HEK293 (cell line): Measurements from ENCODE around the gene CCNG2.

Experiments
- CTCF ChIA-PET: fragments of 350-600 bp; formaldehyde crosslinking; extraction: SDS; loops from one replicate; lab custom pipeline; 2021; ENCODE audit warnings: antibody characterized with exemption; lab: Yijun Ruan, JAX
- POLR2A ChIA-PET: fragments of 300-600 bp; formaldehyde crosslinking; extraction: SDS; loops from one replicate; lab custom pipeline; 2020; ENCODE audit warnings: antibody characterized with exemption, inconsistent platforms; lab: Yijun Ruan, JAX
- H3K27ac ChIP-seq: fragments of 200-500 bp; sonication (Bioruptor generic); 2 replicates; pipeline ENCODE4 v1.5.1; 2014; ENCODE audit warnings: low read depth, low read length, control low read depth, inconsistent platforms; ENCODE audit errors: extremely low read depth
- H3K36me3 ChIP-seq, 2 experiments: fragments of 200-500 bp in 1 of 2; sonication (Bioruptor generic) in 1 of 2; 1 replicate in 1 of 2; 2 replicates in 1 of 2; pipeline ENCODE4 v1.5.1; 2014 to 2017; ENCODE audit warnings: inconsistent platforms in 2 of 2, low read length in 2 of 2; ENCODE audit not compliant: control insufficient read depth in 2 of 2, insufficient read depth in 1 of 2
- H3K4me1 ChIP-seq: fragments of 200-500 bp; sonication (Bioruptor generic); 2 replicates; pipeline ENCODE4 v1.5.1; 2014; ENCODE audit warnings: mild to moderate bottlenecking, low read length, inconsistent platforms; ENCODE audit not compliant: control insufficient read depth, insufficient read depth
- H3K4me3 ChIP-seq: 2 replicates; pipeline ENCODE4 v1.5.1; 2011; ENCODE audit warnings: low read depth, mild to moderate bottlenecking, control low read depth, low read length, moderate library complexity
- H3K9me3 ChIP-seq: fragments of 200-500 bp; sonication (Bioruptor generic); 2 replicates; pipeline ENCODE4 v1.5.1; 2014; ENCODE audit warnings: low read depth, low read length, inconsistent platforms; ENCODE audit not compliant: control insufficient read depth, insufficient read depth
- KLF1 ChIP-seq: fragments of 450-650 bp; formaldehyde crosslinking; IDR thresholded peaks from 2 replicates; pipeline ENCODE4 v1.5.1; 2016; ENCODE audit warnings: missing biosample characterization, missing genetic modification characterization
- PRDM1 ChIP-seq: fragments of 450-650 bp; formaldehyde crosslinking; IDR thresholded peaks from 2 replicates; pipeline ENCODE4; 2016; ENCODE audit warnings: missing biosample characterization, missing genetic modification characterization
- SCRT1 ChIP-seq: fragments of 450-650 bp; formaldehyde crosslinking; IDR thresholded peaks from 2 replicates; pipeline ENCODE4 v1.5.1; 2016; ENCODE audit warnings: missing biosample characterization, missing genetic modification characterization, borderline replicate concordance
- SCRT2 ChIP-seq: fragments of 450-650 bp; formaldehyde crosslinking; IDR thresholded peaks from 2 replicates; pipeline ENCODE4 v1.5.1; 2016; ENCODE audit warnings: missing biosample characterization, missing genetic modification characterization
- WT1 ChIP-seq: fragments of 450-650 bp; formaldehyde crosslinking; IDR thresholded peaks from 2 replicates; pipeline ENCODE4 v1.5.1; 2016; ENCODE audit warnings: missing biosample characterization, missing genetic modification characterization
- ZFP3 ChIP-seq: fragments of 450-650 bp; formaldehyde crosslinking; IDR thresholded peaks from 2 replicates; pipeline ENCODE4 v1.5.1; 2016; ENCODE audit warnings: low read depth, missing biosample characterization, missing genetic modification characterization
- ZNF121 ChIP-seq: fragments of 450-650 bp; formaldehyde crosslinking; IDR thresholded peaks from 2 replicates; pipeline ENCODE4 v1.5.1; 2016; ENCODE audit warnings: missing biosample characterization, missing genetic modification characterization
- ZNF132 ChIP-seq: fragments of 450-650 bp; formaldehyde crosslinking; IDR thresholded peaks from 2 replicates; pipeline ENCODE4 v1.5.1; 2017; ENCODE audit warnings: missing biosample characterization, missing genetic modification characterization, borderline replicate concordance
- ZNF239 ChIP-seq: fragments of 450-650 bp; formaldehyde crosslinking; IDR thresholded peaks from 2 replicates; pipeline ENCODE4 v1.5.1; 2016; ENCODE audit warnings: missing biosample characterization, missing genetic modification characterization
- ZNF24 ChIP-seq: fragments of 450-650 bp; formaldehyde crosslinking; IDR thresholded peaks from 2 replicates; pipeline ENCODE4 v1.5.1; 2016; ENCODE audit warnings: missing biosample characterization, missing genetic modification characterization
- ZNF324 ChIP-seq: fragments of 450-650 bp; formaldehyde crosslinking; IDR thresholded peaks from 2 replicates; pipeline ENCODE4 v1.5.1; 2016; ENCODE audit warnings: missing biosample characterization, missing genetic modification characterization
- ZNF48 ChIP-seq: fragments of 450-650 bp; formaldehyde crosslinking; IDR thresholded peaks from 2 replicates; pipeline ENCODE4 v1.5.1; 2016; ENCODE audit warnings: missing biosample characterization, missing genetic modification characterization
- ZNF530 ChIP-seq: fragments of 450-650 bp; formaldehyde crosslinking; IDR thresholded peaks from 2 replicates; pipeline ENCODE4 v1.5.1; 2016; ENCODE audit warnings: low read depth, missing biosample characterization, missing genetic modification characterization
- ZNF76 ChIP-seq: fragments of 450-650 bp; formaldehyde crosslinking; IDR thresholded peaks from 2 replicates; pipeline ENCODE4; 2016; ENCODE audit warnings: low read depth, missing biosample characterization, missing genetic modification characterization, borderline replicate concordance
- ZNF768 ChIP-seq: fragments of 450-650 bp; formaldehyde crosslinking; IDR thresholded peaks from 2 replicates; pipeline ENCODE4 v1.5.1; 2018; ENCODE audit warnings: missing biosample characterization, mild to moderate bottlenecking, missing genetic modification characterization
- ZNF837 ChIP-seq: fragments of 450-650 bp; formaldehyde crosslinking; IDR thresholded peaks from 2 replicates; pipeline ENCODE4 v1.5.1; 2016; ENCODE audit warnings: missing biosample characterization, missing genetic modification characterization
- ZSCAN23 ChIP-seq: fragments of 450-650 bp; formaldehyde crosslinking; IDR thresholded peaks from 2 replicates; pipeline ENCODE4 v1.5.1; 2016; ENCODE audit warnings: missing biosample characterization, missing genetic modification characterization
- TF ChIP-seq, protein P1 (sequence below): fragments of 450-650 bp; formaldehyde crosslinking; IDR thresholded peaks from 2 replicates; pipeline ENCODE4 v1.5.1; 2017; ENCODE audit warnings: missing biosample characterization, missing genetic modification characterization
- TF ChIP-seq, protein P2 (sequence below): fragments of 450-650 bp; formaldehyde crosslinking; IDR thresholded peaks from 2 replicates; pipeline ENCODE4; 2016; ENCODE audit warnings: missing biosample characterization, missing genetic modification characterization
- TF ChIP-seq, protein P3 (sequence below): fragments of 450-650 bp; formaldehyde crosslinking; IDR thresholded peaks from 2 replicates; pipeline ENCODE4 v1.5.1; 2016; ENCODE audit warnings: missing biosample characterization, missing genetic modification characterization
- TF ChIP-seq, protein P4 (sequence below): fragments of 450-650 bp; formaldehyde crosslinking; IDR thresholded peaks from 2 replicates; pipeline ENCODE4 v1.5.1; 2017; ENCODE audit warnings: missing biosample characterization, mild to moderate bottlenecking, missing genetic modification characterization, moderate library complexity

The CCNG2 gene

DNA sequence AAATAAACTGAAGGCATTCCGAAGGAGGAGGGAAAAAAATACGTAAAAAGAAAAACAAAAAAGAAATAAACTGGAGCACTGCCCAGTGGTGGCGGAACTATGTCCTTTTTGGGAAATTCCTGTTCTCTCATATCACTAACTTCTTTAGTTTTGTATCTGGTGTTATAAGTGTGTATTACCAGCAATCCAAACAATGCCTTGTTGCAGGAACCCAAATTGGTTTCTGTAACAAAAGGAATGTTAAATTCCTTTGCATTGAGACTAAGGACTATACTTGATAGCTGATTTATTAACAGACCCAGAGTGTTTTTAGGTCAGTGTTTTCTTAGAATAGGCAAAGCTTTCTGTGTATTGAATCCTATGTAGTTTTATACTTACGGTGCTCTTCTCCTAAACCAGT, 6.6 kb downstream of the CCNG2 start:
- POLR2A ChIA-PET = no interaction called here
- H3K4me3 ChIP-seq = no peak overlapping the region
- H3K27ac ChIP-seq = no peak overlapping the region
- TF ChIP-seq ZNF48 (tag by site-specific recombination) (no peak), ZSCAN23 (tag by site-specific recombination) (no peak), ZNF24 (tag by site-specific recombination) (no peak), SCRT1 (tag by site-specific recombination) (no peak), ZNF239 (tag by site-specific recombination) (no peak), ZNF76 (tag by site-specific recombination) (no peak), ZNF121 (tag by site-specific recombination) (no peak), ZNF132 (tag by site-specific recombination) (no peak), ZFP3 (tag by site-specific recombination) (no peak), ZNF530 (no peak), KLF1 (tag by site-specific recombination) (no peak), PRDM1 (tag by site-specific recombination) (no peak), ZNF324 (tag by site-specific recombination) (no peak)
- TF ChIP-seq, protein P1, sequence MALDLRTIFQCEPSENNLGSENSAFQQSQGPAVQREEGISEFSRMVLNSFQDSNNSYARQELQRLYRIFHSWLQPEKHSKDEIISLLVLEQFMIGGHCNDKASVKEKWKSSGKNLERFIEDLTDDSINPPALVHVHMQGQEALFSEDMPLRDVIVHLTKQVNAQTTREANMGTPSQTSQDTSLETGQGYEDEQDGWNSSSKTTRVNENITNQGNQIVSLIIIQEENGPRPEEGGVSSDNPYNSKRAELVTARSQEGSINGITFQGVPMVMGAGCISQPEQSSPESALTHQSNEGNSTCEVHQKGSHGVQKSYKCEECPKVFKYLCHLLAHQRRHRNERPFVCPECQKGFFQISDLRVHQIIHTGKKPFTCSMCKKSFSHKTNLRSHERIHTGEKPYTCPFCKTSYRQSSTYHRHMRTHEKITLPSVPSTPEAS (tag by site-specific recombination) = no peak
- TF ChIP-seq, protein P2, sequence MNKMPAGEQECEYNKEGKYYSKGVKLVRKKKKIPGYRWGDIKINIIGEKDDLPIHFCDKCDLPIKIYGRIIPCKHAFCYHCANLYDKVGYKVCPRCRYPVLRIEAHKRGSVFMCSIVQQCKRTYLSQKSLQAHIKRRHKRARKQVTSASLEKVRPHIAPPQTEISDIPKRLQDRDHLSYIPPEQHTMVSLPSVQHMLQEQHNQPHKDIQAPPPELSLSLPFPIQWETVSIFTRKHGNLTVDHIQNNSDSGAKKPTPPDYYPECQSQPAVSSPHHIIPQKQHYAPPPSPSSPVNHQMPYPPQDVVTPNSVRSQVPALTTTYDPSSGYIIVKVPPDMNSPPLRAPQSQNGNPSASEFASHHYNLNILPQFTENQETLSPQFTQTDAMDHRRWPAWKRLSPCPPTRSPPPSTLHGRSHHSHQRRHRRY (tag by site-specific recombination) = no peak
- H3K4me1 ChIP-seq = no peaks in the 10 kb centered on the region
- peaks cover 31 to 95% of the 10 kb centered on the region in 2 experiments for H3K36me3 ChIP-seq
- H3K9me3 ChIP-seq = no peaks in the 10 kb centered on the region
- CTCF ChIA-PET = interaction anchor here (0.6 kb wide), 1 partner anchor 634 kb away, joined by 4 read pairs; no protein-coding TSS in a partner anchor

DNA sequence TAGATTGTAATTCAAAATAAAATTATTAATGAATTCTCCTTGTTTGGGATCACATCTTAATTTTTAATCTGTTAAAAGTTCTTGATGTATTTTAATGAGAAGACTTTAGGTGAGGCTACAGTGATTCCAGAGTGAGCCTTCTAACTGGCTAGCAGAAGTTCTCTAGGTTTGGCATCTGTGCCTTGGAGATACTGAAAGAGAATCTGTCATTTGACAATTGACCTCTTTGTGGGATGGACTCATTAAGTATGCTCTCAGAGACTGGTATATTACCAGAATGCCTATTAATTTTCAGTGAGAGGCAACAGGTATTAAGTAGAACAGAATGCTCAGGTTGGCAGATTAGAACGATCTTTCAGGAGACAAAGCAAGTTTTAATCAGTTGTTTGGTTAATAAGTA, 10.2 kb downstream of the CCNG2 start:
- H3K4me1 ChIP-seq = no peaks in the 10 kb centered on the region
- TF ChIP-seq SCRT2 = peak; percentile 22; the same call in 1 of the 2 replicates
- TF ChIP-seq WT1 (tag by site-specific recombination) = no peak
- H3K4me3 ChIP-seq = no peak overlapping the region
- POLR2A ChIA-PET = no interaction called here
- H3K27ac ChIP-seq = no peak overlapping the region
- H3K9me3 ChIP-seq = no peaks in the 10 kb centered on the region
- peaks cover 21 to 79% of the 10 kb centered on the region in 2 experiments for H3K36me3 ChIP-seq
- CTCF ChIA-PET = no interaction called here

DNA sequence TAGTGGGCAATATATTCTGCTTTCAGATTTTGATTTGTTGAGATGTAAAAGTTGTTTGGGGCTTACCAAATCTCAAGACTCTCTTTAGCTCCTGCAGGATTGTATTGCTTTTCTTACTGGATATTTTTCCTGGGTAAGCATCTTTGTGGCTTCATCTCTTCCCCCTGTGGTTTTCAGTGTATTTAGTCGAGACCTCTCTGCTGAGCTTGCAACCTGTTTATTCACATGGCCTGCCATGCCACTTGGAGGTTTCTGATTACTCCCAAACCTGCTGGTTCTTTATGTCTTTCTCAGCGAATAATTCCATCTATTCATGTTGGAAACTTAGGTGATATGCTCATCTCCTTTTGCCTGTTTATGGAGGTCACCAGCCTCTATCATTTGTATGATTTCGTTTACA, 10.9 kb downstream of the CCNG2 start:
- H3K4me3 ChIP-seq = no peak overlapping the region
- H3K9me3 ChIP-seq = no peaks in the 10 kb centered on the region
- CTCF ChIA-PET = no interaction called here
- peaks cover 15 to 72% of the 10 kb centered on the region in 2 experiments for H3K36me3 ChIP-seq
- H3K4me1 ChIP-seq = no peaks in the 10 kb centered on the region
- TF ChIP-seq ZNF837 (tag by site-specific recombination) (no peak), ZNF768 (tag by site-specific recombination) (no peak)
- TF ChIP-seq, protein P3, sequence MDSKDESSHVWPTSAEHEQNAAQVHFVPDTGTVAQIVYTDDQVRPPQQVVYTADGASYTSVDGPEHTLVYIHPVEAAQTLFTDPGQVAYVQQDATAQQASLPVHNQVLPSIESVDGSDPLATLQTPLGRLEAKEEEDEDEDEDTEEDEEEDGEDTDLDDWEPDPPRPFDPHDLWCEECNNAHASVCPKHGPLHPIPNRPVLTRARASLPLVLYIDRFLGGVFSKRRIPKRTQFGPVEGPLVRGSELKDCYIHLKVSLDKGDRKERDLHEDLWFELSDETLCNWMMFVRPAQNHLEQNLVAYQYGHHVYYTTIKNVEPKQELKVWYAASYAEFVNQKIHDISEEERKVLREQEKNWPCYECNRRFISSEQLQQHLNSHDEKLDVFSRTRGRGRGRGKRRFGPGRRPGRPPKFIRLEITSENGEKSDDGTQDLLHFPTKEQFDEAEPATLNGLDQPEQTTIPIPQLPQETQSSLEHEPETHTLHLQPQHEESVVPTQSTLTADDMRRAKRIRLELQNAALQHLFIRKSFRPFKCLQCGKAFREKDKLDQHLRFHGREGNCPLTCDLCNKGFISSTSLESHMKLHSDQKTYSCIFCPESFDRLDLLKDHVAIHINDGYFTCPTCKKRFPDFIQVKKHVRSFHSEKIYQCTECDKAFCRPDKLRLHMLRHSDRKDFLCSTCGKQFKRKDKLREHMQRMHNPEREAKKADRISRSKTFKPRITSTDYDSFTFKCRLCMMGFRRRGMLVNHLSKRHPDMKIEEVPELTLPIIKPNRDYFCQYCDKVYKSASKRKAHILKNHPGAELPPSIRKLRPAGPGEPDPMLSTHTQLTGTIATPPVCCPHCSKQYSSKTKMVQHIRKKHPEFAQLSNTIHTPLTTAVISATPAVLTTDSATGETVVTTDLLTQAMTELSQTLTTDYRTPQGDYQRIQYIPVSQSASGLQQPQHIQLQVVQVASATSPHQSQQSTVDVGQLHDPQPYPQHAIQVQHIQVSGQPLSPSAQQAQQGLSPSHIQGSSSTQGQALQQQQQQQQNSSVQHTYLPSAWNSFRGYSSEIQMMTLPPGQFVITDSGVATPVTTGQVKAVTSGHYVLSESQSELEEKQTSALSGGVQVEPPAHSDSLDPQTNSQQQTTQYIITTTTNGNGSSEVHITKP (tag by site-specific recombination) = peak; percentile 28; the same call in 1 of the 2 replicates
- TF ChIP-seq, protein P4, sequence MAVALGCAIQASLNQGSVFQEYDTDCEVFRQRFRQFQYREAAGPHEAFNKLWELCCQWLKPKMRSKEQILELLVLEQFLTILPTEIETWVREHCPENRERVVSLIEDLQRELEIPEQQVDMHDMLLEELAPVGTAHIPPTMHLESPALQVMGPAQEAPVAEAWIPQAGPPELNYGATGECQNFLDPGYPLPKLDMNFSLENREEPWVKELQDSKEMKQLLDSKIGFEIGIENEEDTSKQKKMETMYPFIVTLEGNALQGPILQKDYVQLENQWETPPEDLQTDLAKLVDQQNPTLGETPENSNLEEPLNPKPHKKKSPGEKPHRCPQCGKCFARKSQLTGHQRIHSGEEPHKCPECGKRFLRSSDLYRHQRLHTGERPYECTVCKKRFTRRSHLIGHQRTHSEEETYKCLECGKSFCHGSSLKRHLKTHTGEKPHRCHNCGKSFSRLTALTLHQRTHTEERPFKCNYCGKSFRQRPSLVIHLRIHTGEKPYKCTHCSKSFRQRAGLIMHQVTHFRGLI = peak; percentile 91
- POLR2A ChIA-PET = no interaction called here
- H3K27ac ChIP-seq = no peak overlapping the region
